Measurements from ENCODE around the gene SF1.

Gene SF1

DNA sequence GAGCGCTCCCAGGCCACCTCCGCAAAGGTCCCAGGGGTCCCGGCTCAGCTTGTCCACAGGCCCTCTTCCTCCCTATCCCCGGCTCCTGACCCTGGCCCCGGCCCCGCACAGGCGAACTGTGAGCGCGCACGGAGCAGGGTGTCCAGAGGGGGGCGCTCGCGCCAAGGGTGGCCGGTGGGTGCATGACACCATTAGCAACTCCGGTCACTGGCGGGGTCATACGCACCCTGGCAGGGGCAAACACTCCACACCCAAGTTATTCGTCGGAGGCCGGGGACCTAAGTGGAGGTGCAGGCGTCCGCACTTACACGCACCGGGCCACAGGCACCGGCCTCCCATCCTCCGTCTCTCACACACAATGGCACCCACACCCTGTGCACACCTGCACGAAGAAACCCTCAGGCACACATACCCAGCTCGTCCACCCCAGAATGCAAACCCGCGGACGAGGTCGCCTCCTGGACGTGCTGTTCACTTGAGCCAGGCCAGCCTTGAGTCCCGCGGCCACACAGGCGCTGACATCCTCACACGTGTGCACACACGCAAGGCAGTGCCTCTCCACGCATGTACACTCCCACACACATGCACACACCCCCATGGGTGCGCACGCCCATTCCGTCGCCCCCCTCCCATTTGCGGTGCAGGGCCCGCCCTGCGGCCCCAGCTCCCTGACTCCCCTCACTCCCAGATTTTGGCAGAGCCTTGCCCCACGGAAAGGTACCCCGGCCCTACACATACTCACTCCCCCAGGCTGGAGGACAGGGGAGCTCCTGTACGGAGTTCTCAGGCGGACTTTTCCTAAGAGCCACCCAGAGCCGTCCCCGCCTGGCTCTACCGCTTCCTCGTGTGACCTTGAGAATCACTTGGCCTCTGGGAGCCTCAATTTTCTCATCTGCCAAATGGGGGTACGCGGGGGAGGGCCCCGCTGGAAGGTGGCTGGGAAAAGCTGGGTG lies 34.5 kb downstream of the SF1 start, which contains the start of gene RASGRP2:
RASGRP2 (minus strand) TSS at position 552 of the 953 bp plus-strand sequence. CDS start 1,276 bp downstream, outside the sequence.
- peak within 1 kb of the TSS; percentile 63 for H3K4me3 ChIP-seq (ENCODE audit: low read length)
- H3K9me3 ChIP-seq (replicated peaks; ENCODE audit: insufficient read depth, low read length), result no peaks in the 10 kb centered on the region
- peaks cover 16% of the 10 kb centered on the region for H3K4me1 ChIP-seq (ENCODE audit: low read length)
- H3K36me3 ChIP-seq (replicated peaks; ENCODE audit: insufficient read depth, low read length), result no peaks in the 10 kb centered on the region
- H3F3A ChIP-seq (ENCODE audit: insufficient read depth, low read length), result peaks cover 4% of the 10 kb centered on the region; the same call in 1 of the 2 replicates
- no peak within 1 kb of the TSS for H3K27ac ChIP-seq (ENCODE audit: low read length)
- H3K79me2 ChIP-seq (ENCODE audit: low read length), result no peaks in the 10 kb centered on the region
- H3K27me3 ChIP-seq (replicated peaks; ENCODE audit: insufficient read depth, low read length), result peaks cover 90% of the 10 kb centered on the region
- no peak for DNase-seq
- H3K9ac ChIP-seq (ENCODE audit: low read length), result no peak within 1 kb of the TSS
- peak within 1 kb of the TSS; percentile 91 for H3K4me2 ChIP-seq (ENCODE audit: low read depth, low read length)
- TF ChIP-seq EZH2 (optimal IDR thresholded peaks at IDR 0.05; ENCODE audit: low read depth, low read length), result no peak
- TF ChIP-seq, protein P1, sequence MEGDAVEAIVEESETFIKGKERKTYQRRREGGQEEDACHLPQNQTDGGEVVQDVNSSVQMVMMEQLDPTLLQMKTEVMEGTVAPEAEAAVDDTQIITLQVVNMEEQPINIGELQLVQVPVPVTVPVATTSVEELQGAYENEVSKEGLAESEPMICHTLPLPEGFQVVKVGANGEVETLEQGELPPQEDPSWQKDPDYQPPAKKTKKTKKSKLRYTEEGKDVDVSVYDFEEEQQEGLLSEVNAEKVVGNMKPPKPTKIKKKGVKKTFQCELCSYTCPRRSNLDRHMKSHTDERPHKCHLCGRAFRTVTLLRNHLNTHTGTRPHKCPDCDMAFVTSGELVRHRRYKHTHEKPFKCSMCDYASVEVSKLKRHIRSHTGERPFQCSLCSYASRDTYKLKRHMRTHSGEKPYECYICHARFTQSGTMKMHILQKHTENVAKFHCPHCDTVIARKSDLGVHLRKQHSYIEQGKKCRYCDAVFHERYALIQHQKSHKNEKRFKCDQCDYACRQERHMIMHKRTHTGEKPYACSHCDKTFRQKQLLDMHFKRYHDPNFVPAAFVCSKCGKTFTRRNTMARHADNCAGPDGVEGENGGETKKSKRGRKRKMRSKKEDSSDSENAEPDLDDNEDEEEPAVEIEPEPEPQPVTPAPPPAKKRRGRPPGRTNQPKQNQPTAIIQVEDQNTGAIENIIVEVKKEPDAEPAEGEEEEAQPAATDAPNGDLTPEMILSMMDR (IDR thresholded peaks at IDR 0.05; ENCODE audit: low read length), result peak; percentile 63
- no peaks in the 10 kb centered on the region for H3K9me2 ChIP-seq (replicated peaks; ENCODE audit: insufficient read depth, low read length)
- H2AFZ ChIP-seq (ENCODE audit: low read length), result peak within 1 kb of the TSS; percentile 46; the same call in 1 of the 2 replicates
- 0 out of 2 replicates have a peak, but pooled peaks cover 5% of the 10 kb centered on the region for H4K20me1 ChIP-seq (ENCODE audit: insufficient read depth, low read length)

DNA sequence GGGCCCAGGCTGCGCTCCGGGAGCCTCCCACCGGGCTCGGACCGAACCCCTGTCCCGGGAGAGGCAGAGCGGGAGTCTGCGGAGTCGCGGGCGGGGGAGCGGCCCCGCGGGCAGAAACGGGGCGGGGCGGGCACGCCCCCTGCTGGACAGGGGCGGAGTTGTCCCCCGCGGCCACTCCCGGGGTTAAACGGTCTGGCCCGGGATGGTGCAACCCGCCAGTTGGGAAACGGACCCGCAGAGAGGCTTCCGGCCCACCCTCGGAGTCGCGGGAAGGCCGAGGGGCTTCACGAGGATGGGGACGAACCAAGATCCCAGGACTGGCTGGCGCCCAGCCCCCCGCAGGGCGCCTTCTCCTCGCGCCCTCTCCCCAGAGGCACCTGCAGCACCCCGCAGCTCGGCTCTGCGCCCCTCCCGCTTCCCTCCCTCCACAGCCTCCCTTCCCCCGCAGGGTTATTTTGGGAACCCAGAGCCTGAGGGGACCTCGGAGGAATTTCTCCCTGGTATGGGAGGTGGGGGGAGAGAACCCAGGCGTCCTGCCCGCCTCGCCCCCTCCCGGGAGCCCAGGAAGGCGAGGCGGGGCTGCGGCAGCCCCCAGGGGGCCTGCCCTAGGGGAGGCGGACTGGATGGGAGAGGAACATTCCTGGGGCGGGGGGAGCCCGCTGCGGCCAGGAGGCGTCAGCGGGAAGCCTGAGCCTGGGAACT lies 35.3 kb downstream of the SF1 start:
- Histone ChIP-seq H3K4me3 (ENCODE audit: low read length) (peak overlapping the region; percentile 63), H3K27ac (ENCODE audit: low read length) (no peak overlapping the region)

DNA sequence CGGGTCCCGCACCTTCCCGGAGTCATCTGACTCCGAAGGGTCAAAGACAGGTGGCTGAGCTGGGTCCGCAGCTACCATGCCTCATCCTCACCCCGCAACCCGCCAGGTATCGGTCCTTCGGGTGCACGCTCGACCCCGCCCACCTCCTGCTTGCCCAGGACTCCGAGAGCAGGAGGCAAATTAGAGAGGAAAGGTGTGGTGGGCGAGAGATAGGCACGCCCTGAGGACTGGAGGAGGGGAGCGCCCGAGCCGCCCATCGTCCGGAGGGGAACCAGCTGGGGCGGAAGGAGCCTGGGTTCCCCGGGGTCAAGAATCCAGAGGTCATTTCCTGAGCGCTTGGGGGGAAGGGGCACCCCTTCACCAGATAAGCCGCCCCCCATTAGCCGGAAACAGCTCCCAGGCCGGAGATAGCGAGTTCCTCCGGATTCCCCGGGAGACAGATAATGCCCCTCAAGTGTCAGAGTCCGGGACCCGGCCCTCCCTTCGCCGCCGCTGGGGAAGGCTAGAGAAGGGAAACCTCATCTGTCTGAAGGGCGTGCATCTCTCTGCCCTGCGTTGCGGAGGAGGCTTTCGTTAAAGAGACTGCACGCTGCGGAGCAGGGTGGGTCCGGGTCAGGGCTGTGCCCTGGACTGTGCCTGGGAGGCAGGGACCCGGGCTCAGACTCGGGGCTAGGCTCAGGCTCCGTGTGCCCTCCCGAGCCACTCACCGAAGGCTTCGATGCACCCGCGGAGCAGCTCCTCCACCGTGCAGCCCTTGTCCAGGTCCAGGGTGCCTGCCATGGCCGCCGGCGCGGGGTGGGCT lies 36.1 kb downstream of the SF1 start:
- Histone ChIP-seq H2AFZ (ENCODE audit: low read length) (peak overlapping the region; percentile 70; the same call in 1 of the 2 replicates), H3K36me3 (replicated peaks; ENCODE audit: insufficient read depth, low read length) (no peaks in the 10 kb centered on the region), H3K4me2 (ENCODE audit: low read depth, low read length) (peak overlapping the region; percentile 91), H3K27ac (ENCODE audit: low read length) (no peak overlapping the region), H3K9me3 (replicated peaks; ENCODE audit: insufficient read depth, low read length) (no peaks in the 10 kb centered on the region), H3K79me2 (ENCODE audit: low read length) (no peaks in the 10 kb centered on the region), H3K9ac (ENCODE audit: low read length) (peak overlapping the region; percentile 19; the same call in 1 of the 2 replicates), H3K4me1 (ENCODE audit: low read length) (peaks cover 16% of the 10 kb centered on the region), H3K4me3 (ENCODE audit: low read length) (peak overlapping the region; percentile 63), H3K9me2 (replicated peaks; ENCODE audit: insufficient read depth, low read length) (no peaks in the 10 kb centered on the region), H4K20me1 (ENCODE audit: insufficient read depth, low read length) (0 out of 2 replicates have a peak, but pooled peaks cover 5% of the 10 kb centered on the region), H3F3A (ENCODE audit: insufficient read depth, low read length) (peaks cover 4% of the 10 kb centered on the region; the same call in 1 of the 2 replicates), H3K27me3 (replicated peaks; ENCODE audit: insufficient read depth, low read length) (peaks cover 93% of the 10 kb centered on the region)
- TF ChIP-seq EZH2 (optimal IDR thresholded peaks at IDR 0.05; ENCODE audit: low read depth, low read length), result no peak
- TF ChIP-seq EZH2phosphoT487 (IDR thresholded peaks at IDR 0.05; ENCODE audit: low read length), result no peak
- TF ChIP-seq, protein P1 (IDR thresholded peaks at IDR 0.05; ENCODE audit: low read length), result no peak
- DNase-seq, result no peak

More for the DNA sequence above, 35.3 kb downstream of the SF1 start:
- Histone ChIP-seq H2AFZ (ENCODE audit: low read length) (peak overlapping the region; percentile 70), H3K4me1 (ENCODE audit: low read length) (peaks cover 16% of the 10 kb centered on the region), H3K79me2 (ENCODE audit: low read length) (no peaks in the 10 kb centered on the region), H3K9me2 (replicated peaks; ENCODE audit: insufficient read depth, low read length) (no peaks in the 10 kb centered on the region), H3F3A (ENCODE audit: insufficient read depth, low read length) (peaks cover 4% of the 10 kb centered on the region; the same call in 1 of the 2 replicates), H3K9ac (ENCODE audit: low read length) (peak overlapping the region; percentile 19; the same call in 1 of the 2 replicates), H4K20me1 (ENCODE audit: insufficient read depth, low read length) (0 out of 2 replicates have a peak, but pooled peaks cover 5% of the 10 kb centered on the region), H3K9me3 (replicated peaks; ENCODE audit: insufficient read depth, low read length) (no peaks in the 10 kb centered on the region), H3K27me3 (replicated peaks; ENCODE audit: insufficient read depth, low read length) (peaks cover 93% of the 10 kb centered on the region), H3K4me2 (ENCODE audit: low read depth, low read length) (peak overlapping the region; percentile 91), H3K36me3 (replicated peaks; ENCODE audit: insufficient read depth, low read length) (no peaks in the 10 kb centered on the region)
- TF ChIP-seq EZH2 (optimal IDR thresholded peaks at IDR 0.05; ENCODE audit: low read depth, low read length), result no peak
- TF ChIP-seq, protein P1 (IDR thresholded peaks at IDR 0.05; ENCODE audit: low read length), result peak; percentile 80
- TF ChIP-seq EZH2phosphoT487 (IDR thresholded peaks at IDR 0.05; ENCODE audit: low read length), result no peak
- DNase-seq, result peak; percentile 54

Data from MM.1S (cell line).